ENCODE data around the gene LAMA2.

Gene LAMA2

GRCh38 chr6:129098061-129098553 lies 215.2 kb downstream of the LAMA2 start:
- DNase-seq, result no peak

DNA sequence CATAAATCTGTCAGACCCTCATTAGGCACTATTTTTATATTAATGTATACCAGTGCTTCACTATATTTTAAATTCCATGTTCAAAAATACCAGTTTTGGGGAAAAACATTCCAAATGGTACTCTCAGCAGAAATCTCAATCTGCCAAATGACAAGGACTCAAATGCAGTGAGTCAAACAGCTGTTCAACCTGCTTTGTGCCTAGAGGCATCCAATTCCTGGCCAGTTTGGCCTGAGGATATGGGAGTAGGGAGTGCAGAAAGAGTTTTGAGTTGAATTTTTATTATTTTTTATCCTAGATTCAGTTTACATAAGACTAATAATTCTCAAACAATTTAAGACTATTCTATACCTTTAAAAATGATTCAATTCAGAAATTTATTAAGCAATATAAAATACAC lies 216.8 kb downstream of the LAMA2 start:
- DNase-seq, result no peak

- DNase-seq, result no peak
Observed at GRCh38 chr6:129100164-129100563, 217.2 kb downstream of the LAMA2 start.

GRCh38 chr6:129102741-129103140 lies 219.8 kb downstream of the LAMA2 start:
- no peak for DNase-seq

GRCh38 chr6:129104131-129104530 lies 221.2 kb downstream of the LAMA2 start:
- DNase-seq, result no peak

GRCh38 chr6:129104560-129104959 lies 221.6 kb downstream of the LAMA2 start:
- no peak for DNase-seq

GRCh38 chr6:129105035-129105434 lies 222.1 kb downstream of the LAMA2 start:
- DNase-seq, result no peak

- no peak for DNase-seq
Observed at GRCh38 chr6:129105793-129106192, 222.9 kb downstream of the LAMA2 start.

DNA sequence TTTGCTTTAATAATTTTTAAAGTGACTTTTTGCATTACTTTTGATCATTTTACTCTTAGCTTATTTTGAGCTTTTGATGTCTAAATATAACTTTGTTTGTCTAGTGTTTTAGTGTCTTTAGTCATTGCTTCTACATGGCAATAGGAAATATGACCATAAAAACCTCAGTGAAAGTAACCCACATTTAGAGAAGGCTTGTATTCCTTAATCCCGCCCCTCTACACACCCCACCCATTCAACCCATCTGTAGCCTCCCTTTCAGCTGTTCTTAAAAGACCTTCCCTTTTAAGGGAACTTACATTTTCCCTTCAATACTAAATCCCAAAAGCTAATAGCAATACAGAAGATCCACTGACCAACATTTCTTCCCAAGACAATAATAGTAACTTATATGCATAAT lies 225.4 kb downstream of the LAMA2 start:
- no peak for DNase-seq

DNA sequence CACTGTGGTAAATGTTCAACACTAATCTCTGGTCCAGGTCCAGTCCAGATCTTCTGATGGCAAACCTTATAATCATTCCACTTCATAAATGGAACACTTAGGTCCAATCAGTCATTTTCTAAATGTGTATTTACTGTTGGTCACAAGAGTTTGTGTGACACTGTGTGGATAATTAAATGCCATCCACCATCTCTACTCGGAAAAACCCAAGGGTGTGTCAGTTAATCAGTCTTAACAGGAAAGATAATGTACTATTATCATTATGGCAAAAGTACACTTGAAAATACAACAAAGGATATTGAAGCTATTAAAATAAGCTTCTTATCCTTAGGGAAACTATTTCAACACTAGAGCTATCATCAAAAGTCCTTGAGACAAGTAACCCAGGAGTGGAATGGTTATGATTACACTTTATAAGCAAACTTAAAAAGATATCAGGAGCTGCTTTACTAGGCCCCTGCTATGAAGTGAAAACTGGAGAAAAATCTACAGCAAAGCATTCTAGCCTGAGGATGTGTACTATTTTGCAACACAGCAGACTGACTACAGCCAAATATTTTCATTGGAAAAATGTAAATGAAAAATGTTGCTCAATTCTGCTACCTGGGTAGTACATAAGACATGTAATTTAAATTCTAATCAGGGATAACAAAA lies 227.9 kb downstream of the LAMA2 start:
- no peak for DNase-seq

DNA sequence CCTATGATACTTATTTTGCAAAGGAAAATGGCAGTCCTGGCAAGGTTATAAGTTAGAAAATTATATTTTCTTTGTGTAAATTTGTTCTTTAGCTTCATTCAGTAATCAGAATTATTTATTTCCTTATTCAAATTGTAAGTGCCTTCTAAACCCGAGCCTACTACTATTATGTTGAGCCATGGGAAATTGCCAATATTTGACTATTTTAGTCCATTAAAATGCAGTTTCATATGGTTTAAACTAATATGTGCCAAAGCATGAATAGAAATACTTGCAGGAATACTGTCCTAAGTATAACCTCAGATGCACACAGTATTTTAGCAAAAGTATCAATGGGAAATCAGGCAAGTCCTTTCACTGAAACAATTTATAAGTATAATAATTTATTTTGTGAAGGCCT lies 228.4 kb downstream of the LAMA2 start:
- DNase-seq, result no peak

DNA sequence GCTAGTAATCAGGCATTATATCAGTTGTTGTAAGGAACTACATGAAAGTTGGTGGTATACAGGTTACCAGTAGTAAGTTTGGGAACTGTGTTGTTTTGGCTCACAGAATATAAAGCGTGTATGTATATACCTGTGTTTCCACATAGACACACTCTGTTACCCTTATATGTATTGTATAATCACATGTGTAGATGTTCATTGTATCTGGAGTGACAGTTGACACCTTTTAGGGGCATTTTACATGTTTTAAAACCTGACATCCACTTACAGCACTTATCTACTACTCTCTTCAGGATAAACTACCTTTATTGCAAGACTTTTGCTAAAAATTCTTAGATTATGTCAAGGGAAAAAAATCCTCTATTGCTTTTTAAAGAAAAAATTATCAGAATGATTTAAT lies 228.9 kb downstream of the LAMA2 start:
- no peak for DNase-seq

DNA sequence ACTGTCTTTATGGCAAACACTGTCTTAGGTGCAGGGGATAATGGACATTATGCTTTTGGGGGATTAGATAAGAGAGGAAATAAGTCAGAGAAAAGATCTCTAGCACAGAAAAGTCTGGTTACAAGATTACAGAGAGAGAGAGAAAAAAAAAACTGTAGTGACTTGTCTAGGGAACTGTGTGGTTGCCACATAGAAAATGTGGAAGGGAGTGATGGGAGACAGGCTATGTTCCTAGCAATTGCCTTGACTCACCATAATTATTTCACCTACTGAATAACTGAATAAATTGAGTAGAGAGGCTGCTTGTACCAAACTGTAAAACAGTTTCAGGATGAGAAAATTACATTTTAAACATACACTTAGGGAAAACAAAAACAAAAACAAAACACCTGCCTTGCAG lies 229.7 kb downstream of the LAMA2 start:
- DNase-seq, result no peak

GRCh38 chr6:129113637-129114036 lies 230.7 kb downstream of the LAMA2 start:
- DNase-seq, result no peak

DNA sequence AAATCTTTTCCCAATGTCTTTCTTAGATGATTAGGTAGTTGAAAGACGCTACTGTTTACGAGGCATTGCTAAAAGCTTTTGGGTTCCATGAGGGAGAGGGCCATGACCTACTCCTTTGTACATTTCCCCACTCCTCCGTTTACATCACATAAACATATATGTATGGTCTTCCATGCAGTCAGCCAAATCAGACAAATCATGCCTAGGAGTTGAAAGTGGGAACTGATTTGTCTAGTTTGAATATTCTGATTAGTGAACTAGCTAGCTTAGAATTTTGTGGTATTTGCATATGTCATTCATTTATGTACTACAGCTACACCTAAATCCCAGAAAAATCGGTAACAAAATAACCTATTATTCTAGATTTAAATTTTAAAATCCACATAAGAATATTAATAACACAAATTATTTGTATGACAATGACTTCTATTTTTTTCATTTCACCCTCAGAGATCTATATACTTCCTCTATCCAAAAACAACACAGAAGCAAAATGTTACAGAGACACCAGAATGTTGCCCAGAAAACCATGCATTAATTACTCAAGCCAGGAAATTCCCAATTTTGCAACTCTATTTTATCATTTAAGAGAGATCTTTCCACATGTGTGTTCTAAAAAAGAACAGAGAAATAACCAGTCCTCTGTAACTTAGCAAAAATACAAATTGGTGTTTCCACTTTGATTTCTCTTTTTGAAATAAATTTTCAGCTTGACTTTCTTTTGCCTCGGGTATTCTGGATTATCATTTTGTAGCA lies 231.9 kb downstream of the LAMA2 start:
- DNase-seq, result no peak

GRCh38 chr6:129115471-129115870 lies 232.5 kb downstream of the LAMA2 start:
- DNase-seq, result no peak

DNA sequence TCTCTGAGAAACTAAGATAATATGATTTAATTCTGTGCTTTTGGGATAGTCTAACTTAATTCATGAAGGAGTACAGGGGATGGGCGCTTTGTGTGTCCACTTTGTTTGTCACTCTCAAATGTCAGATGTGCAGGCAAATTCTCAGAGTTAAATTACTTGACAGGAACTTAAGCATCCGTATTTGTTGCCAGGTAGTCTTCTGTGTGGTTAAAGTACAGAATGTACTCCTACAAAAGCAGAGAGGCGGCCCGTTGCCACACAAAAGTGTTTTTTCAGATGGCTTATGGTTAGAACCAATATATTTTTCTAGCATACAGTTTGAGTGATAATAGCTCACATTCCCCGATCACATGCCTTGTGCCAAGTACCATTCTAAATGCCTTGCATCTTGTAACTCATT lies 234.4 kb downstream of the LAMA2 start:
- no peak for DNase-seq

GRCh38 chr6:129120856-129121638 lies 238.1 kb downstream of the LAMA2 start:
- no peak for DNase-seq

DNA sequence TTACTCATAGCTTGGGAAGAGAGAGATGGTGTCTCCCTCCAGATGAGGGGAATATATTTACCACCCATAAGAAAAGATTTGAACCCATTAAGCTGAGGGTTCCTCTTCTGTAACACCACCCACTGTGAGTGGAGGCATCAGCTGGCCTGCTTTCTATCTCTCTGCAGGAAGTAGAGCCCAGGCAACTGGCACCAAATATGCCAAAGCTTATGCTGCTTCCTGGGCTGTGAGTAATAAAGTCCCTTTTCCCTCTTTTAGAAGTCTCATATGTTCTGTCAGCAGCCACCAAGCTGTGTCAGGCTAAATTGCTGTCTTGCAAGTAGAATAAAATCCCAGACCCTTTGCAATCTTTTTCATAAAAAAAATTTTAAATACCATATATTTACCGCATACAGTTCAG lies 241.4 kb downstream of the LAMA2 start:
- DNase-seq, result no peak

- no peak for DNase-seq
Observed at GRCh38 chr6:129130106-129130505, 247.2 kb downstream of the LAMA2 start.

DNA sequence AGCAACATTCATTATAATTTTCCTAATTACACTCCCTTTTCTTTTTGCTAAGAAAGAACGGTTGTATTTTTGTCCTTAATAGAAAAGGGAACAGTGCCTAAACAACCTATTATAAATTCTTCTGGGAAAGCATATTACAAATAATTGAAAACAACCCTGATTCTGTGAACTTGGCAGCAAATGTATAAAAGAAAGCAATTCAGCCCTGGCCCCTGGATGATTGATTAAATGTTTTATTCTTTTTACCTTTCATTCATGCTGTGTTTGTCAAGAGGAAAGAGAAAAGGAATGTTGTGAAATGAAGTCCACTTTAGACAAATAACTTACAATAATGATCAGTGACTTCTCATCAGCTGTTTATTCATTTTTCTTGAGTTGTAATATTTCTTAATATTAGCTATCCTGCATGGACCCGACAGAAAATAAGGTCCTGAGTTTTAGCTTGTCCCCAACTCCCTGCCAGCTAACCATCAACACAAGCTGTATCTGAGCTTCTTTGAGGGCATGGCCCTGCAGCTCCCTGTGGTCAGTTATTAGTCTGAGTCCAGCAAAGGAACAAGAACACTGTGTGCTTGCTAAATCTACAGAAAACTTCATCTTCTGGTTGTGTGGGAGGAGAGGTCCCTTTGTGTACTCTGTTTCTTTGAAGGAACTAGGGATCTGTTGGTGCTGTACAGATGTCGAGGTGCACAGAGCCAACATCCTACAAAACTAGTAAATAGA lies 248.2 kb downstream of the LAMA2 start:
- no peak for DNase-seq

GRCh38 chr6:129133770-129134192 lies 250.8 kb downstream of the LAMA2 start:
- no peak for DNase-seq

DNA sequence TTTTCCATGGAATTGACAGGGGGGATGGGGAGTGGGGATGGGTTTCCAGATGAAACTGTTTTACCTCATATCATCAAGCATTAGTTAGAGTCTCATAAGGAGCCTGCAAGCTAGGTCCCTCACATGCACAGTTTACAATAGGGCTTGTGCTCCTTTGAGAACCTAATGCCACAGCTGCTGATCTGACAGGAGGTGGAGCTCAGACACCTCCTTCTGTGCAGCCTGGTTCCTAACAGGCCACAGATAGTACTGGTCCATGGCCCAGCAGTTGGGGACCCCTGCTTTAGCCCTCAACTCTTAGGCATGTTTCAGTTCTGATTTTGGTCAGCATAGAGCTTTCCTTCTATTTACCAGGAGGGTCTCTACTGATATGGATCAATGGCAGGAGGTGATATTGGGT lies 251.6 kb downstream of the LAMA2 start:
- no peak for DNase-seq
